ENCODE measurements around the gene ABCB9.
A peak's percentile ranks its signal among the peaks of the same experiment; 100 is the strongest.

ABCB9 gene

GRCh38 chr12:122981587-122982476, 15.6 kb upstream of the ABCB9 start:
- DNase-seq = no peak

- DNase-seq = no peak
Observed at GRCh38 chr12:122981036-122981471, 14.8 kb upstream of the ABCB9 start.

- DNase-seq = peak; percentile 77
Observed at GRCh38 chr12:122980183-122981035, 14.1 kb upstream of the ABCB9 start, which contains the start of gene ARL6IP4. TSS of gene ARL6IP4 (plus strand) at chr12:122980681. CDS start at chr12:122981140, 459 bp downstream.

GRCh38 chr12:122979908-122980182, 13.6 kb upstream of the ABCB9 start:
- DNase-seq = no peak

GRCh38 chr12:122979001-122979907, 13.0 kb upstream of the ABCB9 start:
- DNase-seq = no peak

- DNase-seq = no peak
Observed at GRCh38 chr12:122978507-122978955, 12.3 kb upstream of the ABCB9 start.

GRCh38 chr12:122977655-122978392, 11.6 kb upstream of the ABCB9 start:
- no peak for DNase-seq

GRCh38 chr12:122977153-122977552, 10.9 kb upstream of the ABCB9 start:
- no peak for DNase-seq

GRCh38 chr12:122976648-122976975, 10.3 kb upstream of the ABCB9 start:
- no peak for DNase-seq

- DNase-seq = no peak
Observed at GRCh38 chr12:122975790-122976647, 9.8 kb upstream of the ABCB9 start.

- peak; percentile 95 for DNase-seq
Observed at GRCh38 chr12:122974892-122975789, 8.9 kb upstream of the ABCB9 start, which contains the start of gene OGFOD2. TSS of gene OGFOD2 (plus strand) at chr12:122975244. CDS start at chr12:122975252, 8 bp downstream.

- peak; percentile 99 for DNase-seq
Observed at GRCh38 chr12:122974274-122974891, 8.1 kb upstream of the ABCB9 start.

- DNase-seq = no peak
Observed at GRCh38 chr12:122969676-122970075, 3.4 kb upstream of the ABCB9 start.

- no peak for DNase-seq
Observed at GRCh38 chr12:122968104-122968503, 1.8 kb upstream of the ABCB9 start.

- no peak for DNase-seq
Observed at GRCh38 chr12:122966743-122967550, 684 bp upstream of the ABCB9 start.

GRCh38 chr12:122965321-122965751, 927 bp downstream of the ABCB9 start:
- no peak for DNase-seq

GRCh38 chr12:122964439-122965257, 1.6 kb downstream of the ABCB9 start:
- DNase-seq = no peak

- DNase-seq = no peak
Observed at GRCh38 chr12:122963941-122964265, 2.4 kb downstream of the ABCB9 start.
